GM13977 (cell line): ENCODE measurements around the gene ATF6.
"Not testable (repeated sequence)": the region's sequence is repeated elsewhere in the genome, so short reads cannot be mapped to it uniquely, and the experiment has no call there.

Experiments used
- DNase-seq: peaks from one replicate; pipeline ENCODE4 v3.0.0; 2012; ENCODE audit warnings: low spot score
- in situ Hi-C: fragments of 300-500 bp; cut with MboI; formaldehyde crosslinking; loops from one replicate; pipeline ENCODE4 v1.12.0; 2022; ENCODE audit warnings: low sequenced_read_pairs, low pct_unique_long_range_greater_than_20kb, mixed read lengths, inconsistent platforms; ENCODE audit not compliant: unreplicated experiment
- TF ChIP-seq, protein P1 (sequence below): IDR thresholded peaks from 2 replicates; pipeline ENCODE4 v1.5.1; 2012; ENCODE audit warnings: mild to moderate bottlenecking, control low read depth; ENCODE audit not compliant: insufficient read depth; ENCODE audit errors: extremely low read depth, missing control alignments

ATF6 gene

DNA sequence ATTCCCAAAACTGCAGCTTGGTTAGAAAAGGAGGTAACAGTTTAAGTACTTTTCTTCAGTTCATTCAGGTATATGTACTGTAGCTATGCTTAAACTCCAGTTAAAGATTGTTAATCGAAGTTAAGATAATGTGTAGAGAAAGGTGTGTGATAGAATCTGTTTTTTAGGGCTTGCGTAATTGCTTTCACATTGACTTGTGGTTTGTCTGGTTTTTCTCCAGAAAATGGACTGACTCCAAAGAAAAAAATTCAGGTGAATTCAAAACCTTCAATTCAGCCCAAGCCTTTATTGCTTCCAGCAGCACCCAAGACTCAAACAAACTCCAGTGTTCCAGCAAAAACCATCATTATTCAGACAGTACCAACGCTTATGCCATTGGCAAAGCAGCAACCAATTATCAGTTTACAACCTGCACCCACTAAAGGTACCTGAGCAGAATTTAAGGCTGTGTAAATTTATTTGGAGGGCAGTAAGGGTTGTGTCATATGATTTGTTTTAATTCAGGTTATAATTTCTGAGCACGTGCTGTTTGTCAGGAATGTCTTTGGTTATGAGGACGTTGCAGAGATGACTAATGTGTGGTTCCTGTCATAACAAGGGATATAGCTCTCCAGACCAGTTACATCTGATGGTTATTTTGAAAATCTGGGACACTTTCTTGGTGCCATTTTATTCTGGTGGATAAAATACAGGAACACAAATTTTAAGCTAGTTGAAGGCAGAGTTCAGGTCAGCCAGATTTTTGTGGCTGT is 26.0 kb downstream of the ATF6 start:
- in situ Hi-C loops = no loop called here
- TF ChIP-seq, protein P1, sequence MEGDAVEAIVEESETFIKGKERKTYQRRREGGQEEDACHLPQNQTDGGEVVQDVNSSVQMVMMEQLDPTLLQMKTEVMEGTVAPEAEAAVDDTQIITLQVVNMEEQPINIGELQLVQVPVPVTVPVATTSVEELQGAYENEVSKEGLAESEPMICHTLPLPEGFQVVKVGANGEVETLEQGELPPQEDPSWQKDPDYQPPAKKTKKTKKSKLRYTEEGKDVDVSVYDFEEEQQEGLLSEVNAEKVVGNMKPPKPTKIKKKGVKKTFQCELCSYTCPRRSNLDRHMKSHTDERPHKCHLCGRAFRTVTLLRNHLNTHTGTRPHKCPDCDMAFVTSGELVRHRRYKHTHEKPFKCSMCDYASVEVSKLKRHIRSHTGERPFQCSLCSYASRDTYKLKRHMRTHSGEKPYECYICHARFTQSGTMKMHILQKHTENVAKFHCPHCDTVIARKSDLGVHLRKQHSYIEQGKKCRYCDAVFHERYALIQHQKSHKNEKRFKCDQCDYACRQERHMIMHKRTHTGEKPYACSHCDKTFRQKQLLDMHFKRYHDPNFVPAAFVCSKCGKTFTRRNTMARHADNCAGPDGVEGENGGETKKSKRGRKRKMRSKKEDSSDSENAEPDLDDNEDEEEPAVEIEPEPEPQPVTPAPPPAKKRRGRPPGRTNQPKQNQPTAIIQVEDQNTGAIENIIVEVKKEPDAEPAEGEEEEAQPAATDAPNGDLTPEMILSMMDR = no peak
- no peak for DNase-seq

DNA sequence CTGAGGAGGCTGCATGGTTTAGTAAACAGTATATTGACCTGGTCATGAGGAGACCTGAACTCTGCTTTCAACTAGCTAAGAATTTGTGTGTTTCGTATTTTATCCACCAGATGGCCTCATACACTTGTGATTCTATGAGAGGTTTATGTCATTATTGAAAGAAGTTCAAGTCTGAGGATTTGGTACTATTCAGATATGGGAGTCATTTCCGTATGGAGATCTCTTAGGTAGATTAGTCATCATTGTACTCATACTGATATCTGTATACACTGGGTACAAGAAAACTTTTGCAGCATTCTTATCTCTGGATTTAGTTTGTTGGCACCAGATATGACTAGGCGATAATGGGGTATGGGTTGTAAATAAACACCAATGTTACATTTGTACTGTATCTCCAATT is 26.6 kb downstream of the ATF6 start:
- in situ Hi-C loops = no loop called here

DNA sequence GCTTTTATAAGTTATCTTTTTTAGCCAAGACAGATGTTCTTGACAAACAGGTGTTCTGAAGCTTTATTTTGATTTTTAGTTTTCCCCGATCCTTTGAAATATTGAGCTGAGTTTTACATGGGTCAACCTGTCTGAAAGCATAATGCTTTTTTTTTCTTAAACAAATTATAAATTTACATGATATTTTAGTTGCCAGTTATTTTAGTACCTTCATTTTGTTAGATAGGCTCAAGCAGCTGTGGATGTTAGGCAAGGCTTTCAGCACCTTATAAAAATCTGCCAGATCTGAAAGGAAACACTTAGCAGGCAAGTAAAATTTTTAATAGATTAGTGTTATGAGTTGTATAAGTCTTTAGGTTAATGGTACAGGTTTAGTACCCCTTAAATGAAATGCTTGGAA is 33.7 kb downstream of the ATF6 start:
- TF ChIP-seq, protein P1 = no peak
- DNase-seq = no peak
- in situ Hi-C loops = no loop called here

More for the DNA sequence above, 26.6 kb downstream of the ATF6 start:
- TF ChIP-seq, protein P1 = peak; percentile 47
- DNase-seq = peak; percentile 26

DNA sequence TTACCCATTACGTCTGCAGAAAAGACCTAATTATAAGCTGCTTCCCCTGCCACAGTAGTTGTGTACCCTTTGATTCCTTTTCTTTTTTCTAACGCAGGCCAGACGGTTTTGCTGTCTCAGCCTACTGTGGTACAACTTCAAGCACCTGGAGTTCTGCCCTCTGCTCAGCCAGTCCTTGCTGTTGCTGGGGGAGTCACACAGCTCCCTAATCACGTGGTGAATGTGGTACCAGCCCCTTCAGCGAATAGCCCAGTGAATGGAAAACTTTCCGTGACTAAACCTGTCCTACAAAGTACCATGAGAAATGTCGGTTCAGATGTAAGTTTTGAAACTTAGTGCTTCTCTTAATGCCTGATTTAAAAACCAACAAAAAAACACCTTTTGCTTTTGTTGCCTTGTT is 35.8 kb downstream of the ATF6 start:
- TF ChIP-seq, protein P1 = no peak
- DNase-seq = no peak
- in situ Hi-C loops = no loop called here

DNA sequence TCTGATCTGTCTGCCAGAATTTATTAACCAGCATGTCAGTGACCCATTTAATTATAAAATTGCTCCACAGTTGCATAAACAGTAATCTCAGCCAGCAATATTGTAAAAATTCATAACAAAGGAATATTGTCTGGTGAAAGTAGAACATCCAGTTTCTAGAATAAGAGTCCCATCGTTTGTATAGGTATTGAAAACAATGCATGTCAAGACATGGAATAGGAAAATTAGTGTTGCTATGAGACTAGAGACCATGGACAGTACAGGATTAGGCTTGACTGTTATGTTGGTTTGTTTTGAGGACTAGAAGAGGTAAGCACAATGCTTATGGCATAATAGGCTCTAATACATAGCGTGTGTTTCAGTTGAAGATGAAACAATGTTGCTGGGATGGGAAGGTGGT is 37.1 kb downstream of the ATF6 start:
- DNase-seq = no peak
- TF ChIP-seq, protein P1 = no peak
- in situ Hi-C loops = no loop called here

DNA sequence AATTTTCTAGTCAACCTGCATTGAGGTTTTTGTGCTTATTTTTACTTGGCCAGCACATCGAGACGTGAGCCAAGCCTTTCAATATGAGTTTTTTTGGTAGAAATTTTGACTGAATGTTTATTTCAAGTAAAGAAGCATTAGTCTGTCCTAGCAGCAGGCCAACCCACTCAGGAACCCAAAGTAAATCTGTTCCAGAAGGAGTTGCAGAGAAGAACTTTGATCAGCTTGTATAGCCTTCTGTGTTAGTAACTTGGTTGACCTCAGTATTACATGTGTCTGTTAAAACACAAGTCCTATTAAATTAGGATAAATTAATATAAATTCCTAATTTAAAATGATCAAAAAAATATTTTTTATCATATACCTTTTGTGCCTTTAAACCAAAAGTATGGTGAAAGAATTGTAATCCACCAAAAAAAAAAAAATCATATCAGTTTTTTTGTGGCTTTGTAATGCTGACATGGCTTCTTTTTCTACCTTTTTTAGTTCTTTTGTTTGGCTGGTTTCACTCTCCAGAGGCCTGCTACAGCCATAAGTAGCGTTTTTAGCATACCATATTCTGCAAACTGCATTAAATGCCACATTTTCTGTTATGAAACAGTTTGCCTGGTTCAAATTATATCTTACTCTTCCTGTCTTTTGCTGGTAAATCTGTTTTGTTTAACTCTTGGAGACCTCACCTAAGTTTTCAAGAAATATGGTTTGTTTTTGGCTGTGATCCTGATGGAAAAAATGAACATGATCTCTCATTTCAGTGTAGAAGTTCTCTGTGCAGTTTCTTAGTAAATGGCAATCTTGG is 39.5 kb downstream of the ATF6 start:
- in situ Hi-C loops = no loop called here
- DNase-seq = no peak
- TF ChIP-seq, protein P1 = no peak

DNA sequence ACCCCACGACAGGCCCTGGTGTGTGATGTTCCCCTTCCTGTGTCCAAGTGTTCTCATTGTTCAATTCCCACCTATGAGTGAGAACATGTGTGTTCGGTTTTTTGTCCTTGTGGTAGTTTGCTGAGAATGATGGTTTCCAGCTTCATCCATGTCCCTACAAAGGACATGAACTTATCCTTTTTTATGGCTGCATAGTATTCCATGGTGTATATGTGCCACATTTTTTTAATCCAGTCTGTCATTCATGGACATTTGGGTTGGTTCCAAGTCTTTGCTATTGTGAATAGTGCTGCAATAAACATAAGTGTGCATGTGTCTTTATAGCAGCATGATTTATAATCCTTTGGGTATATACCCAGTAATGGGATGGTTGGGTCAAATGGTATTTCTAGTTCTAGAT is 43.1 kb downstream of the ATF6 start:
- in situ Hi-C loops, DNase-seq: not testable (repeated sequence)

DNA sequence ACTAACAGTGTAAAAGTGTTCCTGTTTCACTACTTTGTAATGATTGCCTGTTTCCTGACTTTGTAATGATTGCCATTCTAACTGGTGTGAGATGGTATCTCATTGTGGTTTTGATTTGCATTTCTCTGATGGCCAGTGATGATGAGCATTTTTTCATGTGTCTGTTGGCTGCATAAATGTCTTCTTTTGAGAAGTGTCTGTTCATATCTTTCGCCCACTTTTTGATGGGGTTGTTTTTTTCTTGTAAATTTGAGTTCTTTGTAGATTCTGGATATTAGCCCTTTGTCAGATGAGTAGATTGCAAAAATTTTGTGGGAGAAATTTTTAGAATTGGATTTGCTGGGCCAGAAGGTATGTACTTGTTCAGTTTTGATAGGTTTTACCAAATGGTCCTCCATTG is 43.5 kb downstream of the ATF6 start:
- DNase-seq, in situ Hi-C loops: not testable (repeated sequence)
